HG02973 (cell line): ENCODE data around the gene CDC5L.

ENCODE experiments used
- ATAC-seq: cut with Tn5 transposase; IDR thresholded peaks from one replicate; pipeline ENCODE4 v1.9.1; 2021; ENCODE audit warnings: moderate library complexity; ENCODE audit not compliant: unreplicated experiment

The CDC5L gene

DNA sequence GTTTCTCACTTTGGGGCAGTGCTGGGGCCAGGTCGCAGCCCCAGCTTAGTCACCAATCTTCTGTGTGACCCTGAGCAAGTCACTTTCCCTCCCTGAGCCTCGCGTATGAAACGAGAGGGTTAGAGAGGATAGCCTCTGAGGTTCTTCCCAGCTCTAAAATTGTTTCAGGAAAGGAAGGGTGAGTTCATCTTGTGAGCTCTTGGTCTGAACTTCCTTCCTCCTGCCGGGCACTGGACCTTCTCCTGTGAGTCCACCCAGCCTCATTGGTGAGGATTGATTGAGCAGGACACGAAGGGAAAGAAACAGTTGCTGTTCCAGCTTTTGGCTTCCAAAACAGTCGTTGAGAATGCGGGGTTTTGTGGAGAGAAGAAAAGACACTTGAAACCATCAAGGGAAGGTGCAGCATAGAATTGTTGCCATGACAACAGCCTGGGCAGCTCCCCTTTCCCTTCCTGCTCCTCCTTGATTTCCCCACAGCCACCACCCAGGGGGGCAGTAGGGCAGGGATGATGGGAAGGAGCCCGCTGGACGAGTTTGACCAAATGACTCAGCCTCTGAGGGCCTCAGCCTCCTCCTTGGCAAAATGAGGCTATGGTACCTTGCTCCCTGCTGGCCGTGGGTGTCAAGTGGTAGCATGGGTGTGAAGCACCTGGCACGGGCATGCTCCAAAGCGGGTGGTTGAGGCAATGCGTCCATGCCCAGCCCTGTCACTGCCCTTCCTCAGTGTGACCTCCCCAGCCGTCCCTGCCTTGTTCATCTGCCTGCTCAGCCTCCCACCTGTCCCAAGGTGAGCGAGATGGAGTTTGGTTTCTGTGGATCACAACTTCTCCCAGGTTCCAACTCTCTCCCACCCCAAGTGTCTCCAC lies 107.8 kb downstream of the CDC5L start:
- ATAC-seq: no peak

DNA sequence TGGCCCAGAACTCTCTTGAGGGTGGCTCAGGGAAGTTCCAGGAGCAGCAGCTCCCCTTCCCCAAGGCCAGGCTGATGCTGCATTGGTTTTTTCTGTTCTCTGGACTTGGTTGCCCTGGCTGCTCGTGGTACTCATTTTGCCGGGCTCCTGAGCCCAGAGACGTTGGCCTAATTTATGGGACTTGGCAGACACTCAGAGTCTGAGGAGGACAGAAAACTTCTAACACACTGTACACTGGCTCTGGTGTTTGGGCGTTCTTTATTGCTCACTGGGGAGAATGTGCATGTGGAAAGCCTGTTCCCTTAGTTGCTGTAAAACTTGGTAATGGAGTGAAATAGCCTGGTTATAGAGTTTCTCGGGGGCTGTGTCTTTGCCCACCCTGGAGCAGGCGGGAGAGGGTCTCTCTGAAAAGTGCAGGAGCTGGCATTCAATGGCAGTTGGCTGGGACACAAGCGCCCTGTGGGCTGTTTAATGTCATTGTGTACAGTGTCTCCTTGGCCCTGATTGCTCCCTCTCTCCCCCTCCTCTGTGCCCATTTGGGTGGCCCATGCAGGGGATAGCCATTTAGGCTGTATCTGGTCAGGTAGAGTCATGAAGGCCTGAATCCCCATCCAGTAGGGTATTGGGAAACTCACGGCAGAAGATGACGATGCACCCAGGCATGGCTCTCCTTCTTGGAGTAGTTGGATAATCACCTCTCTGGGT lies 109.3 kb downstream of the CDC5L start:
- ATAC-seq: no peak

DNA sequence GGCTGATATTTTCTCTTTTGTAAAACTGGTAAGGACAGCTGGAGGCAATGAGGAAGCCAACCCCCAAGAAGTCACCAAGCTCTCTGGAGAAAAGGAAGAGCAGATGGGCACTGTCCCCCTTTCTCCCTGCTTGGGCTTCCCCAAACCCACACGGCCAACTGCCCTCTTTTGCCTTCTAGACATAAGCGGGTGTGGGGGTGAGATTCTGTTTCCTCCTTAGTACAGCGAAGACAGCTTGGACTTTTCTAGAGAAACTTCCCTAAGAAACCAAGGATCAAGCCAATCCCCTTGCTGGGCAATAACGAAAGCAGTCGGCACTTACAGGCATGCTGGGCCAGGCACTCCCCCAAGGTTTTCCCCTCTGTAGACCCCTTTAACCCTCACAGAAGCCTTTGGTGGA lies 110.3 kb downstream of the CDC5L start:
- ATAC-seq: no peak

DNA sequence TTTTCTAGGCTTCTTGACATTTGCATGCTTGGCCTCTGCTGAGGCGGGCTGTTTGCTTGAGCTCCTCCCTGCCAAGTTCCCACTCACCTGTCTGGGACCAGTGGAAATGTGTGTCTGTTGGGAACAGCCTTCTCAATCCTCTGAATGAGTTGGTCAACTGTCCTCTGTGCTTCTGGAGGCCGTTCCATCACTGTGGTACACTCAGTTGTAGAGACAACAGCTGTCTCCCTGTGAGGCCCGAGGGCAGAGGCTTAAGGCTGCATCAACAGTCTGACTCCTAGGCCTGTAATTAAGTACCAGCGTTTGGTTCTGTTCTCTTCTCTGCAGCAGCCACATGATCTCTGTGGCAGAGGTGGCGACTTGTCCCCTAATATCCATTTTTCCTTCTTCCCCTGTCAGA lies 110.9 kb downstream of the CDC5L start:
- ATAC-seq: no peak

DNA sequence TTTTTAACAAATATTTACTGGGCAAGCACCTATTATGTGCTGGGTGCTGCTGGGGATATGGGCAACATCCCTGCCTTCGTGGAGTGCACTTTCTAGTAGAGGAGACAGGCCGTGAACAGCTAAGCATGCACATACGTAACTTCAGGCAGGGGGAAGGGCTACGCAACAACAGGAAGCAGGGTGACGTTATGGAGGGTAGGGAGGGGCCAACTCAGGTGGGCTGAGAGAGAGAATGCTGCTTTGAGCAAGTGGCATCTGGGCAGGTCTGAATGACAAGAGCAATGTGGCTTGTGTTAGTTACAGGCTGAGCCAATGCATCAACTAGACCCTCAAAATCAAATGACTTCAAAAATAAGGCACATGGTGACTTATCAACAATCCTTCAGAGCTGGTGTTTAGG lies 112.1 kb downstream of the CDC5L start:
- ATAC-seq: no peak
